OCI-LY3 (cell line): ENCODE measurements around the gene KCNG1.
"Not testable (repeated sequence)": the region's sequence is repeated elsewhere in the genome, so short reads cannot be mapped to it uniquely, and the experiment has no call there.

Experiments
- H2AFZ ChIP-seq: fragments of 200-600, 300-600 bp; shearing (Covaris generic); 2 replicates; pipeline ENCODE4 v1.6.0; 2014; ENCODE audit warnings: antibody characterized with exemption, low read depth, low read length
- H3K27ac ChIP-seq: fragments of 200-600, 300-600 bp; sonication (generic); 2 replicates; pipeline ENCODE4 v1.5.1; 2014; ENCODE audit warnings: mild to moderate bottlenecking, low read length, moderate library complexity, mixed read lengths
- H3K27me3 ChIP-seq: fragments of 200-600, 300-600 bp; sonication (generic); 2 replicates; pipeline ENCODE4 v1.6.1; 2014; ENCODE audit warnings: low read depth, low read length, mixed read lengths
- H3K36me3 ChIP-seq: fragments of 200-600, 300-600 bp; sonication (generic); replicated peaks from 2 replicates; pipeline ENCODE3; 2014; ENCODE audit warnings: low read depth, low read length, mixed read lengths
- H3K4me1 ChIP-seq: fragments of 300-600, 200-600 bp; sonication (generic); 2 replicates; pipeline ENCODE4 v1.6.1; 2014; ENCODE audit warnings: low read length, mixed read lengths
- H3K4me2 ChIP-seq: fragments of 200-600, 300-600 bp; sonication (generic); 2 replicates; pipeline ENCODE4 v1.6.1; 2014; ENCODE audit warnings: low read length, mixed read lengths
- H3K4me3 ChIP-seq: fragments of 300-600, 200-600 bp; sonication (generic); 2 replicates; pipeline ENCODE4 v1.5.1; 2014; ENCODE audit warnings: antibody characterized with exemption, mild to moderate bottlenecking, low read length, moderate library complexity
- H3K79me2 ChIP-seq: fragments of 300-600, 200-600 bp; shearing (Covaris generic); 2 replicates; pipeline ENCODE4 v1.6.1; 2014; ENCODE audit warnings: mild to moderate bottlenecking, low read length, mixed read lengths
- H3K9ac ChIP-seq: fragments of 300-600, 200-600 bp; shearing (Covaris generic); 2 replicates; pipeline ENCODE4 v1.6.0; 2014; ENCODE audit warnings: mild to moderate bottlenecking, low read length, moderate library complexity
- H3K9me3 ChIP-seq: fragments of 200-600, 300-600 bp; shearing (Covaris generic); 2 replicates; pipeline ENCODE4 v1.6.1; 2014; ENCODE audit warnings: low read length, mixed read lengths; ENCODE audit not compliant: insufficient read depth
- H4K20me1 ChIP-seq: fragments of 200-600, 300-600 bp; sonication (generic); 2 replicates; pipeline ENCODE4 v1.6.1; 2016; ENCODE audit warnings: low read length, mixed read lengths; ENCODE audit not compliant: insufficient read depth
- EZH2phosphoT487 ChIP-seq: fragments of 200-600 bp; shearing (Covaris generic); IDR thresholded peaks from 2 replicates; pipeline ENCODE4 v1.6.1; 2018; ENCODE audit warnings: antibody characterized with exemption, mixed run types, low read depth
- TF ChIP-seq, protein P1 (sequence below): fragments of 200-600, 300-600 bp; sonication (generic); IDR thresholded peaks from 2 replicates; pipeline ENCODE4 v1.5.1; 2014; ENCODE audit warnings: antibody characterized with exemption, low read length, low read depth

The KCNG1 gene

DNA sequence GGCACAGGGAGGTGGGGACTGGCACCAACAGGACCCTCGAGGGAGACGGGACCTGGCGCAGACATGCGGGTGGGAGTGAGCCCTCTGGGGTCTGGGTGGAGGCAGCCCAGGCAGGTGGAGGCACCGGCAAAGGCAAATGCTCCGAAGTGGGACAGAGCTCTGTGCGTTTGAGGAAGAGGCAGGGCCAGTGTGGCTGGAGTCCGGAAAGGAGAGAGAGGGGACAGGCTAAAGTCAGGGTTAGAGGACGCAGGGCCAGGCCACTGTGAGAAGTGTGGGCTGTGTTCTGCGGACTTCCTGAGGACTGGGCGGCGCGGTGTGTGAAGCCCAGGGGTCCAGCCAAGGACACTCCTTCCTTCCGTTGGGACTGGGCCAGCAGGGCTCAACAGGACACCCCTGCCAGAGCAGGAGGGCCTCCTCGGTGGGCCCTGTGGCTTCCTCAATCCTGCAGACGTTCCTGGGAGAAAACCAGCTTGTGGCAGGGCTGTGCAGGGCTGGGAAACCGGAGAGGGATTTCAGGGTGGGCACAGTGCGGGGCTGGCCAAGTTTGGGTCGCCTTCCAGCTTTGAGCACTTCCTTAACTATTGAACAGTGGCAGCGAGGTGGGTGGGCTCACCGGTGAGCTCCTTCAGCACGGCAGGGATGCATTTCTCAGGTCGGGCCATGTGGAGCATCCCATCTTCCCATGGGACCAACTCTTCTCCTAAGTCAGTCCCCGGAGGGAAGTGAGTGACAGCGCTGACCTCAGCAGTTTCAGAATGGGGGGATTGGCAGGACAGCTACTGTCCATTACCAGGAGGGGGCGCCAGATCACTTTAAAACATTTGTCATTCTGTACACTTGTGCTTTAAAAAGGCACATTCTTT lies 41.8 kb downstream of the KCNG1 start:
- Histone ChIP-seq H3K79me2 (no peaks in the 10 kb centered on the region), H3K9ac (no peak overlapping the region), H3K27ac (no peak overlapping the region), H2AFZ (peak overlapping the region; percentile 29; the same call in 1 of the 2 replicates), H3K4me3 (peak overlapping the region; percentile 42), H3K36me3 (no peaks in the 10 kb centered on the region), H3K27me3 (peaks cover 38% of the 10 kb centered on the region), H3K4me1 (0 out of 2 replicates have a peak, but pooled peaks cover 3% of the 10 kb centered on the region), H3K4me2 (peak overlapping the region; percentile 63), H4K20me1 (no peaks in the 10 kb centered on the region), H3K9me3 (no peaks in the 10 kb centered on the region)
- TF ChIP-seq, protein P1, sequence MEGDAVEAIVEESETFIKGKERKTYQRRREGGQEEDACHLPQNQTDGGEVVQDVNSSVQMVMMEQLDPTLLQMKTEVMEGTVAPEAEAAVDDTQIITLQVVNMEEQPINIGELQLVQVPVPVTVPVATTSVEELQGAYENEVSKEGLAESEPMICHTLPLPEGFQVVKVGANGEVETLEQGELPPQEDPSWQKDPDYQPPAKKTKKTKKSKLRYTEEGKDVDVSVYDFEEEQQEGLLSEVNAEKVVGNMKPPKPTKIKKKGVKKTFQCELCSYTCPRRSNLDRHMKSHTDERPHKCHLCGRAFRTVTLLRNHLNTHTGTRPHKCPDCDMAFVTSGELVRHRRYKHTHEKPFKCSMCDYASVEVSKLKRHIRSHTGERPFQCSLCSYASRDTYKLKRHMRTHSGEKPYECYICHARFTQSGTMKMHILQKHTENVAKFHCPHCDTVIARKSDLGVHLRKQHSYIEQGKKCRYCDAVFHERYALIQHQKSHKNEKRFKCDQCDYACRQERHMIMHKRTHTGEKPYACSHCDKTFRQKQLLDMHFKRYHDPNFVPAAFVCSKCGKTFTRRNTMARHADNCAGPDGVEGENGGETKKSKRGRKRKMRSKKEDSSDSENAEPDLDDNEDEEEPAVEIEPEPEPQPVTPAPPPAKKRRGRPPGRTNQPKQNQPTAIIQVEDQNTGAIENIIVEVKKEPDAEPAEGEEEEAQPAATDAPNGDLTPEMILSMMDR: peak; percentile 99
- TF ChIP-seq EZH2phosphoT487: no peak

DNA sequence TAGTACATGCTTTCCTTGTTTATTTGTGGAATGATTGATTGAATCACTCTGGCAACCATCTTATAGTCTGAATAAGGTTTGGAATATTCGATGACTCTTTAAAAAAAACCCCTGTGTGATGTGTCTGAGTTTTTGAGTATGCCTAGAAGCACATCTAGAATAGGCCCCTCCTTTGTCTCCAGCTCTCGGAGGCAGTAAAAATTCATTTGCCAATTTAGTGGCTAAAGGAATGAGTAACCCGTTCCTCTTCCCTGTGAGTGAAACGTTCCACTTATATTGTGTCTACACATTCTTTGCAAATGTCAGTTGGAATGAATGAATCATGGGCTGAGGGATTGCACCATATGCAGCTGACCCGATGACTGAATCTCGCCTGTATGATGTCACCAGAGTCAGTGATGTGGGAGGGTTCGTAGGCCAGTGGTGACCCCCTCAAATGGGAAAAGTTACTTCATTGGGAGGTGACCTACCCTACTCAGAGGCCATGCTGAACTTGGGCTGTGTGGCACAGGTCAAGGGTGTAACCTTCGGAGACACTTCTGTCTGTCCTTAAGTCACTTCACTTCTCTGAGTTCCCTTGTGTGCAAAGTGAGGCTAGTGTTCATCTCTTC lies 42.7 kb downstream of the KCNG1 start:
- Histone ChIP-seq H3K4me1 (0 out of 2 replicates have a peak, but pooled peaks cover 3% of the 10 kb centered on the region), H3K4me3 (no peak overlapping the region), H3K27me3 (peaks cover 38% of the 10 kb centered on the region), H3K9ac (no peak overlapping the region), H3K9me3 (no peaks in the 10 kb centered on the region), H3K27ac (no peak overlapping the region), H3K36me3 (no peaks in the 10 kb centered on the region), H2AFZ (no peak overlapping the region), H4K20me1 (no peaks in the 10 kb centered on the region), H3K79me2 (no peaks in the 10 kb centered on the region), H3K4me2 (no peak overlapping the region)
- TF ChIP-seq, protein P1: no peak
- TF ChIP-seq EZH2phosphoT487: no peak

DNA sequence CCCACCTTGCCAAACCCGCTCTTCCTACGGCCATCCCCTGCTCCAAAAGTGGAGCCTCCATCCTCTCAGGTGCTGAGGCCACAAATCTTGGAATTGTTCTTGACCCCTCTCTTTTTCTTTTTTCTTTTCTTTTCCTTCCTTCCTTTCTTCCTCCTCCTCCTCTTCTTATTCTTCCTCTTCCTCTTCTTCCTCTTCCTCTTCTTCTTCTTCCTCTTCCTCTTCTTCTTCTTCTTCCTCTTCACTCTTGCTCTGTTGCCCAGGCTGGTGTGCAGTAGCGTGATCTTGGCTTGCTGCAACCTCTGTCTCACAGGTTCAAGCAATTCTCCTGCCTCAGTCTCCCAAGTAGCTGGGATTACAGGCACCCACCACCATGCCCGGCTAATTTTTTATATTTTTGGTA lies 44.4 kb downstream of the KCNG1 start:
- not testable (repeated sequence) for H3K4me1 ChIP-seq, H3K27ac ChIP-seq, H3K9me3 ChIP-seq, H3K79me2 ChIP-seq, H3K4me2 ChIP-seq, H3K4me3 ChIP-seq, H2AFZ ChIP-seq, H3K9ac ChIP-seq, H4K20me1 ChIP-seq, H3K36me3 ChIP-seq
- H3K27me3 ChIP-seq: peaks cover 34% of the 10 kb centered on the region

DNA sequence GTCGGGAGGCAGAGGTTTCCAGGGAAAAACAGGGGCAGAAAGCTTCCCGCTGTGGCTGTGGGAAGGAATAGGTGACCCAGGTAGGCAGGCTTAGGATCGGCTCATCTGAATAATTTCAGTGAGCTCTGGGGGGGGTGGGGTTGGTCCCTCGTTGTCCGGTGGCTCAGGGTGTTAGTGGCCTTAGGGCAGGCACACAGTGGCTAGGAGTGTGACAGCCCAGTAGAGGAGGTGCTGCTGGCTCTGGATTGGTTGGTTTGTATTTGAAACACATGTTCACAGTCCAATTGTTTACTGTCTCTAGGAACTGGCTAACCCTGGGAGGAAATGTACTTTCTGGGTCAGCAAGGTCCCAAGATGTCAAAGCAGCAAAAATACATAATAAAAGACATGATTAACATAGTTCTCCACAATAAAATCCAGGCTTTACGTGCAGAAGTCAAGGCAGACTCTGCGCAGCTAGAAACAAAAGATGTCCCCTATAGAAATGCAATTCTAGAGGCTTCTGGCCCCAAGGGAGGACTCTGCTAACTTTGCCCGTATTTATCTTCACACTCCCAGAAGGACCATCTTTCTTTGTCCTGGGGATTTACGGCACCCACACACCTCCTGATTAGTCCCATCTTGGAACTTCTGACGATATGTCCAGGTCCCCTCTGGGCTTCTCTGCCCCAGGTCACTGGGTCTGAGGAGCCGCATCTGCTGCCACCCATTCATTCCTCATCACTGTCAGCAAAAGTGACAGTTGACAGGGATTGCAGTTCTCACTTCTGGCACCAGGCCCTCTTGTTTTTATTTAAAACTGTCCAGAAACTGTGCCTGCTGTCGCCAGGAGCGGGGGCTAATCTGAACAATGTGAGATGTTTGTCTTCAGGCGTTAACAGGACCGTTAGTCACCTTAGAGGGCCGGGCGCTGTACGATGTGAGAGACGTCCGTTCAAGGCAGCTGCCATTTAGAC lies 45.6 kb downstream of the KCNG1 start:
- Histone ChIP-seq H3K27me3 (peaks cover 25% of the 10 kb centered on the region), H3K27ac (no peak overlapping the region), H3K4me1 (0 out of 2 replicates have a peak, but pooled peaks cover 3% of the 10 kb centered on the region), H3K9ac (no peak overlapping the region), H3K9me3 (no peaks in the 10 kb centered on the region), H4K20me1 (no peaks in the 10 kb centered on the region), H3K4me3 (no peak overlapping the region; the same call in 1 of the 2 replicates), H3K79me2 (no peaks in the 10 kb centered on the region), H3K4me2 (no peak overlapping the region), H3K36me3 (no peaks in the 10 kb centered on the region), H2AFZ (no peak overlapping the region)
- TF ChIP-seq, protein P1: no peak
- no peak for TF ChIP-seq EZH2phosphoT487
